SU-DHL-6 (cell line): ENCODE measurements around the gene RAI1.
"Not testable (repeated sequence)": the region's sequence is repeated elsewhere in the genome, so short reads cannot be mapped to it uniquely, and the experiment has no call there.

ENCODE experiments used
- H2AFZ ChIP-seq: fragments of 200-600 bp; sonication (generic); 2 replicates; pipeline ENCODE4 v1.6.1; 2014; ENCODE audit warnings: low read depth, mild to moderate bottlenecking, moderate library complexity, mixed read lengths, antibody characterized with exemption, low read length; ENCODE audit not compliant: severe bottlenecking
- H3F3A ChIP-seq: fragments of 200-600 bp; shearing (Covaris generic); 2 replicates; pipeline ENCODE4 v1.6.0; 2016; ENCODE audit warnings: antibody characterized with exemption, mild to moderate bottlenecking; ENCODE audit not compliant: insufficient read depth
- H3K27ac ChIP-seq: fragments of 200-600 bp; sonication (generic); 2 replicates; pipeline ENCODE4 v1.5.1; 2016; ENCODE audit warnings: low read depth, mild to moderate bottlenecking, low read length, moderate library complexity, mixed read lengths
- H3K27me3 ChIP-seq: fragments of 200-600 bp; sonication (generic), shearing (Covaris generic); 2 replicates; pipeline ENCODE4 v1.6.0; 2014; ENCODE audit warnings: mild to moderate bottlenecking, low read length
- H3K36me3 ChIP-seq: fragments of 200-600 bp; sonication (generic); 2 replicates; pipeline ENCODE4 v1.6.1; 2014; ENCODE audit warnings: mild to moderate bottlenecking, low read length, mixed read lengths
- H3K4me2 ChIP-seq: fragments of 300-600, 200-600 bp; shearing (Covaris generic), sonication (generic); 2 replicates; pipeline ENCODE4 v1.6.0; 2014; ENCODE audit warnings: low read length, low read depth, mild to moderate bottlenecking; ENCODE audit not compliant: poor library complexity, severe bottlenecking
- H3K4me3 ChIP-seq: fragments of 200-600 bp; sonication (generic); 2 replicates; pipeline ENCODE4 v1.5.1; 2014; ENCODE audit warnings: antibody characterized with exemption, low read length, mild to moderate bottlenecking, mixed read lengths; ENCODE audit not compliant: insufficient read depth, poor library complexity, severe bottlenecking
- H3K79me2 ChIP-seq: fragments of 200-600 bp; sonication (generic); 2 replicates; pipeline ENCODE4 v1.6.1; 2014; ENCODE audit warnings: mild to moderate bottlenecking, low read length, moderate library complexity; ENCODE audit not compliant: insufficient read depth
- H3K9ac ChIP-seq: fragments of 200-600 bp; sonication (generic); 2 replicates; pipeline ENCODE4 v1.7.0; 2014; ENCODE audit warnings: mild to moderate bottlenecking, low read length
- H3K9me2 ChIP-seq: fragments of 200-600 bp; sonication (generic); replicated peaks from 2 replicates; pipeline ENCODE4 v1.6.1; 2014; ENCODE audit warnings: low read length; ENCODE audit not compliant: insufficient read depth
- H3K9me3 ChIP-seq: fragments of 200-600 bp; sonication (generic); 2 replicates; pipeline ENCODE4 v1.6.1; 2014; ENCODE audit warnings: low read length, mixed read lengths; ENCODE audit not compliant: insufficient read depth
- H4K20me1 ChIP-seq: fragments of 200-600 bp; sonication (generic); 2 replicates; pipeline ENCODE4 v1.6.1; 2014; ENCODE audit warnings: low read depth, mild to moderate bottlenecking, antibody characterized with exemption, low read length, moderate library complexity, mixed read lengths
- CTCF ChIP-seq: fragments of 200-600 bp; sonication (generic); IDR thresholded peaks from one replicate; pipeline ENCODE4 v1.5.1; 2017; ENCODE audit warnings: antibody characterized with exemption, mild to moderate bottlenecking, low read length, moderate library complexity; ENCODE audit not compliant: insufficient read depth, poor library complexity, severe bottlenecking
- EZH2phosphoT487 ChIP-seq: fragments of 200-600 bp; sonication (generic), shearing (Covaris generic); conservative IDR thresholded peaks from 2 replicates; pipeline ENCODE4 v1.6.1; 2018; ENCODE audit warnings: mild to moderate bottlenecking, antibody characterized with exemption, low read length, moderate library complexity, mixed read lengths

Gene RAI1

GRCh38 chr17:17689312-17689711 lies 8.1 kb downstream of the RAI1 start:
- Histone ChIP-seq H3F3A (0 out of 2 replicates have a peak, but pooled peaks cover under 1% of the 10 kb centered on the region), H3K36me3 (no peaks in the 10 kb centered on the region), H3K27ac (no peak overlapping the region), H2AFZ (no peak overlapping the region), H3K4me3 (no peak overlapping the region), H3K79me2 (no peaks in the 10 kb centered on the region), H3K27me3 (no peaks in the 10 kb centered on the region), H3K9me2 (no peaks in the 10 kb centered on the region), H3K9ac (no peak overlapping the region), H4K20me1 (no peaks in the 10 kb centered on the region), H3K9me3 (no peaks in the 10 kb centered on the region), H3K4me2 (no peak overlapping the region)
- TF ChIP-seq EZH2phosphoT487 (no peak), CTCF (no peak)

- not testable (repeated sequence) for H3K27ac ChIP-seq, H3K4me2 ChIP-seq, H3K9me3 ChIP-seq, H3K27me3 ChIP-seq, H3K79me2 ChIP-seq, H3K9me2 ChIP-seq, H3F3A ChIP-seq, H3K4me3 ChIP-seq, H2AFZ ChIP-seq, H4K20me1 ChIP-seq, H3K9ac ChIP-seq, H3K36me3 ChIP-seq
Measured at GRCh38 chr17:17690233-17690632, 9.0 kb downstream of the RAI1 start.

GRCh38 chr17:17691468-17692263 lies 10.4 kb downstream of the RAI1 start:
- Histone ChIP-seq H3K9me3 (no peaks in the 10 kb centered on the region), H3K27me3 (no peaks in the 10 kb centered on the region), H3K27ac (no peak overlapping the region), H3K4me2 (no peak overlapping the region), H3K4me3 (no peak overlapping the region), H3K9me2 (no peaks in the 10 kb centered on the region), H3K36me3 (no peaks in the 10 kb centered on the region), H4K20me1 (no peaks in the 10 kb centered on the region), H3F3A (no peaks in the 10 kb centered on the region), H2AFZ (no peak overlapping the region), H3K9ac (no peak overlapping the region), H3K79me2 (no peaks in the 10 kb centered on the region)
- no peak for TF ChIP-seq EZH2phosphoT487
- TF ChIP-seq CTCF = no peak
